NOMO-1 treated with dmso at 0.1 percent for 144 hours (cell line): Measurements from ENCODE around the gene GBGT1.

Experiments
- DNase-seq: peaks from one replicate; lab custom pipeline; 2025; ENCODE audit not compliant: unreplicated experiment; lab: John Stamatoyannopoulos, UW

The GBGT1 gene

GRCh38 chr9:133103183-133103986 lies 60.3 kb downstream of the GBGT1 start:
- no peak for DNase-seq
